GM18498 (cell line): ENCODE measurements around the gene SLC47A2.

Experiments used
- ATAC-seq: cut with Tn5 transposase; IDR thresholded peaks from one replicate; pipeline ENCODE4 v1.9.1; 2021; ENCODE audit warnings: mild to moderate bottlenecking, moderate library complexity; ENCODE audit not compliant: unreplicated experiment

The SLC47A2 gene

DNA sequence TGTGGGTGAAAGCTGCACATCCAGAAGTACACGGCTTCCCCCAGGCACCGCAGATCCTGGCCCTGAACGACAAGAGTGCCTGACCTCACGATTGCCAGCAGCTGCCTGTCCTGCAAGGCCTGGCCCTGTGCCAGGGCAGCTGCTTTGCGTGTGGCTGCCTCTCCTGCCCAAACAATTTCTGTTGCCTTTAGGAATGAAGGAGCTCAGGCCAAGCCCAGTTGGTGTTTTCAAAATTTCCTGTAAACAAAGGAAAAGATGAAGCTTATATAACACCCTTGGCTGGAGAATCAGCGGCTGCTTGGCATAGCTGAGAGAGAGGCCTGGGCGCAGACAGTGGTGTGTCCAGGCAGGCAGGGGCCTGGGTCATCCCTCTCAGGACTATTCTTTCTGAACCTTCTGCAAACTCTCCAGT lies 11.7 kb upstream of the SLC47A2 start:
- no peak for ATAC-seq

DNA sequence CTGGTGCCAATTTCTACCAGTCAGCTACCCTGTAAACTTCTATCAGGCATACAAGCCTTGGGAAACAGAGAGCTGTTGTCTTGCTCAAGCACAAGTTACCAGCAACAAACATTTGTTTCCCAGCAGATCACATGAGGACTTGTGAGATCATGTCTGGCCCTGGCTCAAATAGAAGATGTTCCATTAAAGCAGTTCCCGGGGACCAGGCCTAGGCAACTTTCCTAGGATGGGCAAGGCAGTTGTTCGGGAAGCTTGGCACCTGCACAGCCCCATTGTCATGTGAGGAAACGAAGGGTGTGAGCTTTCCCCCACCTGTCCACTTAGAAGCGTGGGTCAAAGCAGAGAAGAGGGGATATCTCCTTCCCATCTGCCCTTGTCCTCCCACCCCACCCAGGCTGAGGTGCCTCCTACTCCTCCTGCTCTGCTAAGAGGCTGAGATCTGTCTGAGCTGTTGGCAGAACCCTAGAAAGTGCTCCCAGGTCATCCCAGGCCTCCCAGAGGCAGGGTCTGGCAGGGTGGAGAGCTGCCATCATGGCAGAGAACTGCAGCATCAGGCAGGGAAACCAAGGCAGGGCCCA lies 11.2 kb upstream of the SLC47A2 start:
- no peak for ATAC-seq

DNA sequence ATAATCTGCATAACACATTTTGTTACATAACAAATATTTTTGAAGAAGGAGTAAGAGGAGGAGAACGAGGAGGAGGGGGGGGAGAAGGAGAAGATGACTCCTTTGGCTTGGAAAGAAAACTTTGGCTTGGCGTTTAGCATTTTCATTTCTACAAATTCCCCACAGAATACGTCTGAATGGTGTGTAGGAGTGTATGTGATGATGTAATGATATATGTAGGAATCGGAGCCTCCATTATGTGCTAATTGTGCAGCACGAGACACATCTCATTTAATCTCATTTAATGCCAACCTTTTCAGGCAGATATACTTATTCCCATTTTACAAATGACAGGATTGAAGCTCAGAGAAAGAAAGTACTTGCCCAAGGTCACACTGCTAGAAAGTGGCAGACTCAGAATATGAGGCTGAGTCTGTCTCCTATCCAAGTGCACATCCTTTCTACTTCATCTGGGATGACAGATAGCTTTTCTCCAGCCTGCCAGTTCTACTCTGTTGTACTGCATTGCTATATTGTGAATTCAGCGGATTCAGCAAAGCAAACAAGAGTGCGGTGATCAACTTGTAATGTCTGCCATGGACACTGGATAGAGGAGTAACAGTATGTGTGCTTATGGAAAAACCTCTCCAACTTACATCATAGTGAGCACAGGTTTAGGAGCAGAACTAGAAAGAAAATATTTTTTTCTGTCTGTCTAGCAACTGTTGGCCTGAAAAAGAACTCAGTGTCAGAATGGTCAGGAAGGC lies 10.4 kb upstream of the SLC47A2 start:
- no peak for ATAC-seq

DNA sequence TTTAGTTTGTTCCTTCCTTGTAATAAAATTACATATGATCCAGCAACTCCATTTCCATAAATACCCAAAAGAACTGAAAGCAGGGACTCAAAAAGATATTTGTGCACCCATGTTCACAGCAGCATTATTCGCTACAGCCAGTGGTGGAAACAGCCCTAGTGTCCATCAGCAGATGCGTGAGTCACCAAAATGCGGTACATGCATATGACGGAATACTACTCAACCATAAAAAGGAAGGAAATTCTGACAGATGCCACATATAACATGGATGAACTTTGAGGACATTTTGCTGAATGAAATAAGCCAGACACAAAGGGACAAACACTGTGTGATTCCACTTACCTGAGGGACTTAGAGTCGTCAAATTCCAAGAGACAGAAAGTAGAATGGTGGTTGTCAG lies 9.1 kb upstream of the SLC47A2 start:
- ATAC-seq = no peak

DNA sequence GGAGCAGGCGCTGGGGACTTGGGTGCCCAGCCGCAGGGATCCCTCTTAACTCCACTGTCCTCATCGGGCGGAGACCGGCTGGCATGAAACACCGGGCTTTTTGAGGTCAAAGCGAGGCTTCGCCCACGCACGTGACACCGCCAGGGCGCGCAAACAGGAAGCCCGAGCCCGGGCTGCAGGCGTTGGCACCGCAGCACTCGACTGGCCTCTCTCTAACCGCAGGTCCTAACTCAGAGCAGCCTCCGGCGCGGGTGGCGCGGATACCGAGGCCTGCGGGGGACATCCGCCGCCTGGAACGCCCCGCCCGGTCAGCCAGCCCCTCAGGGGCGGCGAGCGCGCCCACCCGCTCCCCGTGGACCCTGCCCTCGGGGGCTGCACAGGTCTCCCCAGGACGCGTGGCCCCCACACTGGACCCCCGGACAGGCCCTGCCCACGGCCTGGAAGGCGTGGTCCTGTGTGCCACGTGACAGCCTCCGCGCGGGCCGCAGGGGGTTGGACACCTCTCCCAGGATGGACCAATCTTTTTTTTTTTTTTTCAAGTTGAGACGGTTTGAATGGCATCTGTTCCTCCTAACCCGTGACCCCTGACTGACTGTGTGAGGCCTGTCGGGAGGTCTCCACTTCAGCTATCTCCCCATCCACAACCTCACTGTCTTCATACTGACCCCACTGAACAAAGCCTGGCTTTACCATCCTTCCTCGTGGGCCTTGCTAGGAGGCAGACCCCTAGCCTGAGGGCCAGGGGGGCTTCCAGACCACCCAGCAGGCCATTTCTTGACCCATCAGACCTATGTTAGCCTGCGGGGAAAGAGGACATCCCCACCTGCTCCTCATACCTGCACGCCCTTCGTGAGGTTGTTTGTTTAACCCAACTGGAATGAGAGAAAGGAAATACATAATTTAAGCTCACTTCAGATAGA lies 8.4 kb upstream of the SLC47A2 start:
- ATAC-seq = no peak

DNA sequence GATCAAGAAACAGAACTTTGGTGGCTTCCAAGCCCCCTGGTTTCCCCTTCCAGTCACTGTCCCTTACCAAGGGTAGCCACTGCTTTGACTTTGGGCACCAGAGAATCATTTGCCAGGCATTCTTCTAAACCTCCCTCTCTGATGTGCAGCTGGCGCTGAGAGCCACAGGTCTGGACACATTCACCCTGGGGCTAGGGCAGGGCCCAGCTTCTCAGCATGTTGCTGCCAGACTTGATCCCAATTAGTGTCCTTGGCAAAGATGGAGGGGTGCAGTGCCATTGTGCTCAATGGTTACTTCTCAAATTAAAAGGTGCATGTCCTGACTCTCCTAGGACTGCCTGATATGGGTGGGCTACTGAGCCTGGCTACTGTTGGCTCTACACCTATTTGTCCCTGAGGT lies 7.6 kb upstream of the SLC47A2 start:
- no peak for ATAC-seq

DNA sequence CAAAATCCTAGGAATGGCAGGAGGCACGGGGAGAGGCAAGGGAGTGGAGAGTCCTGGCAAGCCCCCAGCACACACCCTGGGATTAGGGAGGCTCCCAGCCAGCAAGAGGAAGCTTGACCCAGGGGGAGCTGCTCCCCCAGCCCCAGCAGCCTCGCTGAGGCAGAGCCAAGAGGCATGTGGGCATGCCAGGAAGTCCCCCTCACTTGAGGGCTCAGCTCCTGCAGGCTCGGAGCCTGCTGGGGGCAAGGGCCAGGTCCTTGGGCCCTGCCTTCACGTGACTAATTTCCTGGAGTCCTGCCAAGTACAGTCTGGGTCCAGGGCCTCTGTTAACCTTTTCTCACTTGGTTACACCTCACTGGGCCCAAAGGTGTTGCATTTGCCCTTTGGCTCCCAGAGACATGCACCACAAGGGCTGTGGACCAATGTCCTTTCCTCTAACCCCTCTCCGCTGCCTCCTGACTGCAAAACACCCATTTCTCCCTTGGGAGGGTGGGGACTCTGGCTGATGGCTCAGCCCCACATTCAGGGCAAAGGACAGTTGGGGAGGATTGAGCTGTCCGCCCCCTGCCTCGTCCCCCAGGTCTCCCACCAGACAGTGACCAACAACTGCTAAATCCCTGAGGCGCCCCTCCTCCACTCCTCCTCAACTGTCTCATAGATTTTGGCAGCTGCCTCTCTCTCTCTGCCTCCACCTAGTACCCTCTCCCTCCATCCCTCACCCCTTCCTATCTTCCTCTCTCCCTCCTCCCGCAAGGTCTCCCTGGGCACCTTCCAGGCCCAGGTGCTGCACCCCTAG lies 4.4 kb upstream of the SLC47A2 start:
- no peak for ATAC-seq

DNA sequence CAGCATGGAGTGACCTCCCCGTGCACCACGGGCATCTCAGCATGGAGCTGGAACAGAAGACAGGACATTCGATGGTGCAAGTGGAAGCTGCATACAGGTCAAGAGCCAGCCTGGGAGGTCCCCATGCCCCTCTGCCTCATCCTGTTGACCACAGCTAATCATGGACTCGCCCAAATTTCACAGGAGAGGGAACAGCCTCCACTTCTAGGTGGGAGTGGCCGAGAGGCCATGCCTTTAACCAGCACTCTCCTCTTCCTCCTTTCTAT lies 3.8 kb upstream of the SLC47A2 start:
- no peak for ATAC-seq

DNA sequence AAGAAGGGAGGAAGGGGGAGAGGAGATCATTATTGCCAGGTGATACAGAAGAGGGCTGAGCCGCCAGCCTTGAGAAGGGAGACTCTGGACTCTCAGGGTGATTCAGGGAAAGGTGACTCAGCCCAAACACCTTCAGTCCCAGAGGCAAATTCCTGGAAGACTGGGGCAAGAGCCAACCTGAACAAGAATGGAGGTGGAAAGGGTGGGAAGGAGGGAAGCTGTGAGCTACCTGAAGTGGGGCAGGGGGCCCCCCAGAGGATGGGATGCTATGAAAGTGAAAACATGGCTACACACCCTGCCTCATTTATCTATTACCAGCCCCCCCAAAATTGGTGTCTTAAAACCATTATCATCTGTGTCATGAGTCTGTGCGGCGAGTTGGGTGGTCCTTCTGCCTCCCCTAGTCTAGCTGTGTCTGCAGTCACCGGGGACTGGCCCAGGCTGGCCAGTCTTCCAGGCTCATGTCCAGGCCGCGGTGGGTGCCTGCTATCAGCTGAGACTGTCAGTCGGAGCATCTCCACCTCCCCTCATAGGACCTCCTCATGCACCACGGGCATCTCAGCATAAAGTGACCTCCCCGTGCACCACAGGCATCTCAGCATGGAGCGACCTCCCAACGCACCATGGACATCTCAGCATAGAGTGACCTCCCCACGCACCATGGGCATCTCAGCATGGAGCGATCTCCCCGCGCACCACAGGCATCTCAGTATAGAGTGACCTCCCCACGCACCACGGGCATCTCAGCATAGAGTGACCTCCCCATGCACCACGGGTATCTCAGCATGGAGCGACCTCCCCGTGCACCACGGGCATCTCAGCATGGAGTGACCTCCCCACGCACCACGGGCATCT lies 3.2 kb upstream of the SLC47A2 start:
- no peak for ATAC-seq

DNA sequence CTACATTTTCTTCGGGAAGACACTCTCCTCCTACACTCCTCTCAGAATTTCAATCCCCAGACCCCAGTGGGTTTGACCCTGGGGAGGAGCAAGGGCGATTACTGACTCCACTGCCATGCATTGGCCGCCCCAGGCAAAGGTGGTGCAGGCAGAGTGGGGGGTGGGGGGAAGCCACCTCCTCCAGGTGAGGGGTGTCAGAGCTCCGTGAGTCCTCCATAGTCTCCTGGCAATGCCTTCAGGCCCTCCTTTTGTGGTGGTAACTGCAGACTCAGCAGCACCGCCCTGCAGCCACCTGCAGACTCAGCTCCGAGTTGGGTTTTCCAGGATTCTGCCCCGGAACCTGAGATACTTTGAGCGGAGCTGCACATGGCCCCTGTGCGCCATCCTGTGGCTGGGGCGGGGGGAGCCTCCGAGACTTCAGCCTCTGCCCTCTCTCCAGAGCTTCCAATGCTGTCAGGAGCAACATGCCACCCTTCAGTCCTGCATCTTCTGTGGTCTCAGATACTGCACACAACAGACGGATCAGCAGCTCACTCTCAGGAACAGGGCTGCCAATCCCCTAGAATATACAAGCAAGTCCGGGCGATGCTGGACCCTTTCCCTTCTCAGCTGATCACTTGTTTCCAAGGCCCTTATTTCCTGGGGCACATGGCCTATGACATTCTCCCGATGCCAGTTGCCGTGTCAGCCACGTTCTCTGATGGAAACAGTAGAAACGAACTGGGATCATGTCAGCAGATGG lies 2.4 kb upstream of the SLC47A2 start:
- ATAC-seq = no peak

DNA sequence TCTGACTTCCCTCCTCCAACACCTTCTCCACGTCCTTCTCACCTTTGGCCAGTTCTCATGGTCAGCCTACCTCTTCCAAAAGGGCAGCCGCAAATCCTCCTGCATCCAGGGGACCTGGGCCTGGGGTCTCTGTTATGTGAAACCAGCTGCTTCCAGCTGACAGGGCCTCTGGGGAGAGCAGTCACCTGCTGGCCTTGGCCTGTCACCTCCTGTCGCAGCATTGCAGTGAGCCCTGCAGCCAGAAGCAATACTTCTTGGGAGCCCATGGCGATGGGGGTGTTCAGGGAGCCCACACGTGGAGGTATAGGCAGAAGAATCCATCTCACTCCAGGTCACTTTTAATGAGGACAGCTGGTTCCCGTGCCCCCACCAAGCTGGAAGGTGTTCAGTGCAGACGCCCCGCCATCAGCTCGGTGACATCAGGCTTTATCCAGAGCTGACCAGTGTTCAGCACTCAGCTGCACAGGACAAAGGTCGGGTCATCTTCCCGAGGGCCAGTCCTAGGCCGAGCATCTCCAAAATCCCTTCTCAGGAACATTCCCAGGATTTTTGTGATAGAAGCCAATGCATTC lies 1.7 kb upstream of the SLC47A2 start:
- ATAC-seq = no peak

DNA sequence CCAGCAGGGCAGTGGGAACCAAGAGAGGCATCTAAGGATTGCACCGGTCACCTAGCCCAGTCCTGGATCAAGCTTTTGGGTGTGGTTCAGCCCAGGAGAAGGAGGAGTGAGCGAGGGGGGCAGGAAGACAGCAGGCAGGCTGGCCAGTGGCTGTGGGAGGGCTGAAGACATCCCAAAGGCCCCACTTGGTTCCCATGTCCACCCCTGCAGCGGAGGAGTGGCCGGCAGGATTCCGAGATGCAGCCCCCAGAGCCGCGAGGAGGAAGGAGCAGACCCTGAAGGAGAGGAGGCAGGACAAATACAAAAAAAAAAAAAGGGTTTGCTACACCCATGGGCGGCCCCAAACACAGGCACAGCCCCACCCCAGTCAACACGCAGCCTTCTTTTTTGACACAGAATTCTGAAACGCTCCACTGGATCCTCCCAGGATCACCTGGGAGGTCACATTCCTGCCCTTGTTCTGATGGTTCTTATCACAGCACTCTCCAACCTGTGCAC lies 1.1 kb upstream of the SLC47A2 start:
- ATAC-seq = no peak

DNA sequence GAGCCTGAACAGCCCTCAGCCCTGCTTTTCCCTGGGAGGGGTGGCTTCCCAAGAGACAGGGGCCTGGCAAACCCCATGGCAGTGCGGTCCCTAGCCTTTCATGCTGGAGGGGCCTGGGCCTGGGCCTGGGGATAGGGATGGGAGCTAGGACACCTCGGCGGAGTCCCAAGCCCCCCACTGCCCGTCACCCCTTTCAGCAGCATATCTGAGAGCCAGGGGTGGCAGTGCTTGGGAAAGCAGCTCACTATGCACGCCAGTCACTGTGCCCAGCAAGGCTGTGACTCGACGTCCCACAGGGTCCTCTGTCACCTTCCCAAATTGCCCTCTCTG lies 612 bp upstream of the SLC47A2 start:
- ATAC-seq = no peak

DNA sequence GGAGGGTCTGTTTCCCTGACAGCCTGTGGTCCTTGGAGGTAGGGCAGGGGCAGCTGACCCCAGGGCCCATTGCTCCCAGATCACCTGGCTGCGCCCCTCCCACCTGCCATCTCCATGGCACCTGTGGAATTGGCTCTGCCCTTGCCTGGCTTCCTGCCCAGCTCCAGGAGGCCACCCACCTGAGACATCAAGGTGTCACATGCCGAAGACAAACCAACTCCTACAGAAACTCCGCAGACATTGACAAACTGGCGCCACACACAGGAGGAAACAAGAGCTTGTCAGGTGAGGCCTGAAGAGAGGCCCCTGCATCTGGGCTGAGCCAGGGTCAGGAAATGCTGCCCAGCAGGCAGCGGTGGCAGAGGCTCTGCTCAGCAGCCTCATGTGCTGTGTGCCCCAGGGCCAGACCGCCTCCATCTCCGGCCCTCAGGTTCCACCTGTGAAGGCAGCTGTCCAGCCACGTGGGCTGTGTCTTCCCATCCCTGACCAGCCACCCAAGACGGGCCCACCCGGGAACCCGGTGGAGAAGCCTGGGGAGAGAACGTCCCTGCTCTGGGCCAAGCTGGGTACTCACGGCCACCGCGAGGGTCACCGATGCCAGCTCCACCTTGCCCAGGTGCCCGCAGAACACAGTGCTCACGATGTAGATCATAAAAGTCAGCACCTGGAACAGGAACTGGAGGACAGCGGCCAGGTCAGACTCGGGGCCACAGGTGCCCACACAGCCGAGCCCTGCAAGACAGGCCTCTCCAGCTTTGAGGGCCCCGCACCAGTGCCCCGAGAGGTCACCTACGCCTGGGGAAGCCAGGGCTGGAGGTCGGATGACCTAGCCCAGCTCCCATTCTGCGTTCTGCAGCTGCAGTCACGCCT lies 1.6 kb downstream of the SLC47A2 start:
- ATAC-seq = no peak

DNA sequence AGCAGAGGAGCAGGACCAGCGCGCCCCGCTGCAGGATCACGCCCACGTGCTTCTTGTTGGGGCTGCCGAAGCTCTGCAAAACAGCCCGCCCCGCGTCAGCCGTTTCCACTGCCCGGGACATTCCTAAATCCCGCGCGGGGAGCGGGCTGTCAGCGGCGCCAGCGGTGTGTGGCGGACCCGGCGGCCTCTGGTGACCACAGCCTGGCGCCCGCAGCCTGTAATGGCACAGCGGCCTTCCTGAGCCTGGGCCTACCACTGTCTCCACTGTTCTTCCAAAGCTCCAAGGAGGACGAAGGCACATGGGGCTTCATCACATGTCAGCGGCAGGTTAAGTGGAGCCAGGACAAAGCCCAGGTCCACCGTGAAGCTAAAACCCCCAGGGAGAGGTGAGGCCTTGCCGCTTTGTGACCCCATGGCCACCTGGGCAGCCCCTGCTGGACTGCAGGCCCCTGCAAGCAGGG lies 2.5 kb downstream of the SLC47A2 start:
- ATAC-seq = no peak

DNA sequence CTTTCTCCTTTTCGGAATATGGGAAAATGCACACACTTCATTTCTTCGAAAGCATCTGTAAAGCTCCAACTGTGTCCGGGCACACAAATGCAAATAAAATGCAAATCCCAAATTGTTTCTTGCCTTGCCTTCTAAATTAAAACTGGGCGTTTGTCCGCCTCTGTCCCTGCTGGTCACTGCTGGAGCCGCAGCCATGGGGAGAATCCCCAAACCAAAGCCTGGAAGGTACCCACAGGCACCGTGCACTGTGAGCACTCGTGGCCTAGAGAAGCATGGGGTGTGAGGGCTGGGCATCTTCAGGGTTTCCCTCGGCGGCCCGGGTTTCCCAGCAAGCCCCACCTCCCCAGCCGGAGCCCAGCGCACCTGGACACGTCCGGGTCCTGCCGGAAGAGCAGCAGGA lies 2.9 kb downstream of the SLC47A2 start:
- no peak for ATAC-seq

DNA sequence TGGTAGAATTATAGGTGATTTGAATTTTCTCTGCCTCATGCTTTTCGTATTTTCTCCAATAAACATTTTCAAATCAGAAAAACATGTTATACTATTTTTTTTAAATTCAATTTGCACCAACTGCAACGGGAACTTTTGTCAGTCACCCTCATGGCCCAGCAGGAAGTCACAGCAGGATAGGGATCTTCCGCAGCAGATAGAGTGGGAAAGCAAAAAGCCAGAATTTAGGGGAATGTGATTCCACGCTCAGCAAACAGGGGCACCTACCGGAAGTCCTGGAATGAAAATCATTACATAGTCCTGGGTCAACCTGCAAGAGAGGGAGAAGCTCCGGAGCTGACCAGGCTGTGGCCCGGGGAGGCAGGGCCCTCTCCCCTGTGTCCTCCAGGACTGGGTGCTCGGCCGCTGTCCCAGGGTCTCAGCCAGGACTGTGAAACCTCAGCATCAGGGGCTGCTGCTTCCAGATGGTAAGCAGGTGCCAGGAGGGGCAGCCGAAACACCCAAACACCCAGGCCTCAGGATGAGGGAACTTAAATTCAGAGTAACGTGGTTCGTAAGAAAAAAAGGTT lies 3.9 kb downstream of the SLC47A2 start:
- no peak for ATAC-seq

DNA sequence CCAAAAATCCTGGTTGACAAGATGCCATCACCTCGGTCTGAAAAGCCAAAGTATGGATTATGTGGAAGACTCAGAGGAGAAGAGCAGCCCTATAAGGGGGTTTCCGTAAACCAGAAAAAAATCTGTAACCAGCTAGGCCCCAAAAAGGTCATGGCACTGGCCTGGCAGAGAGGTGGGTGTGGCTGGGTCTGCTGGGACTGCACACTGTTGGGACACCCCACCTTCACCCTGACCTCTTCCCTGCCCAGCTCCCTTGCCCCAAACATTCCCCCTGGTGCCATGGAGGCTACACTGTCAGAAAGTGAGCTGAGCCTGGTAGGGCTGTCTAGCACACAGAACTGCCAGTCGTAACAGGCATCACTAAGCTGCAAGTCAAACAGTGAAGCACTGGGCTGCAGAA lies 6.5 kb downstream of the SLC47A2 start:
- no peak for ATAC-seq
